Esophagus muscularis mucosa (tissue), 3 donors: ENCODE measurements around the gene HACD2.

Source experiments
- POLR2A ChIP-seq: fragments of 450-650 bp; IDR thresholded peaks from one replicate; pipeline ENCODE4 v1.6.1; 2017; ENCODE audit warnings: antibody characterized with exemption, moderate library complexity, mild to moderate bottlenecking, low read depth
- POLR2AphosphoS5 ChIP-seq, 2 donors: sonication (generic); formaldehyde crosslinking; IDR thresholded peaks; one replicate each; pipeline ENCODE4 v1.6.1; 2017; ENCODE audit warnings: antibody characterized with exemption in 2 of 2
- TF ChIP-seq, protein P1 (sequence below), 3 experiments: fragments of 200-600 bp in 2 of 3; fragments of 450-650 bp in 1 of 3; sonication (generic) in 2 of 3; IDR thresholded peaks; one replicate each; pipeline ENCODE4 v1.5.1; 2017 to 2019; ENCODE audit warnings: antibody characterized with exemption in 3 of 3, mild to moderate bottlenecking in 2 of 3, moderate library complexity in 1 of 3

DNA sequence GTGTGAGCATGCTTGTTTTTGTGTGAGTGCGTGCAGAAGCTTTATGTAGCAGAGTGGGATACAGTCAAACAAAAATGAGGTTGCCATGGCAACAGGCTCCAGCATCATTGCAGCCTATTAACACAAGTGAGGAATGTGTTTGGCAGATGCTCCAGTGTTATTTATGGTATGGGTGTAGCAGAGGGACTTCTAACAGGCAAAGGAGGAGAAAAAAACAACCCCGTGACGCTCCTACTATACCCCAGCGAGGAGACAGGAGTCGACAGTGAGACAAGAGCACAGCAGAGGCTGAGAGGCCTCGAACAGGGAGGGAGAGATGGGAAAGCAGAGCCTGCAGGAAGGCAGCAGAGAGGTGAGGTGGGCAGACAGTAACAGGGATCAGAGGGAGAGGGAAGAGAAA, 140.8 kb downstream of the HACD2 start:
- TF ChIP-seq, protein P1, sequence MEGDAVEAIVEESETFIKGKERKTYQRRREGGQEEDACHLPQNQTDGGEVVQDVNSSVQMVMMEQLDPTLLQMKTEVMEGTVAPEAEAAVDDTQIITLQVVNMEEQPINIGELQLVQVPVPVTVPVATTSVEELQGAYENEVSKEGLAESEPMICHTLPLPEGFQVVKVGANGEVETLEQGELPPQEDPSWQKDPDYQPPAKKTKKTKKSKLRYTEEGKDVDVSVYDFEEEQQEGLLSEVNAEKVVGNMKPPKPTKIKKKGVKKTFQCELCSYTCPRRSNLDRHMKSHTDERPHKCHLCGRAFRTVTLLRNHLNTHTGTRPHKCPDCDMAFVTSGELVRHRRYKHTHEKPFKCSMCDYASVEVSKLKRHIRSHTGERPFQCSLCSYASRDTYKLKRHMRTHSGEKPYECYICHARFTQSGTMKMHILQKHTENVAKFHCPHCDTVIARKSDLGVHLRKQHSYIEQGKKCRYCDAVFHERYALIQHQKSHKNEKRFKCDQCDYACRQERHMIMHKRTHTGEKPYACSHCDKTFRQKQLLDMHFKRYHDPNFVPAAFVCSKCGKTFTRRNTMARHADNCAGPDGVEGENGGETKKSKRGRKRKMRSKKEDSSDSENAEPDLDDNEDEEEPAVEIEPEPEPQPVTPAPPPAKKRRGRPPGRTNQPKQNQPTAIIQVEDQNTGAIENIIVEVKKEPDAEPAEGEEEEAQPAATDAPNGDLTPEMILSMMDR (IDR thresholded peaks at IDR 0.05), result peak in 2 of 3 experiments; percentile 9 to 15
- TF ChIP-seq POLR2A (no peak), POLR2AphosphoS5 (IDR thresholded peaks at IDR 0.05) (peak; percentile 31 to 86)
